IPS-15b (cell line): ENCODE measurements around the gene JPT2.
"Not testable (repeated sequence)": the region's sequence is repeated elsewhere in the genome, so short reads cannot be mapped to it uniquely, and the experiment has no call there.

Experiments used
- H3K27me3 ChIP-seq: one replicate; pipeline ENCODE4 v1.6.1; 2013; ENCODE audit warnings: low read length; ENCODE audit not compliant: control insufficient read depth, insufficient read depth
- H3K36me3 ChIP-seq: one replicate; pipeline ENCODE4 v1.6.1; 2013; ENCODE audit warnings: low read length; ENCODE audit not compliant: control insufficient read depth, insufficient read depth
- H3K4me1 ChIP-seq: one replicate; pipeline ENCODE4 v1.6.1; 2013; ENCODE audit warnings: mild to moderate bottlenecking, low read length; ENCODE audit not compliant: control insufficient read depth, insufficient read depth
- H3K4me3 ChIP-seq: one replicate; pipeline ENCODE4 v1.5.1; 2013; ENCODE audit warnings: low read depth, low read length
- H3K9ac ChIP-seq: one replicate; pipeline ENCODE4 v1.6.1; 2013; ENCODE audit warnings: low read depth, mild to moderate bottlenecking, low read length
- H3K9me3 ChIP-seq: one replicate; pipeline ENCODE4 v1.6.1; 2013; ENCODE audit warnings: mild to moderate bottlenecking, low read length; ENCODE audit not compliant: control insufficient read depth, insufficient read depth

The JPT2 gene

DNA sequence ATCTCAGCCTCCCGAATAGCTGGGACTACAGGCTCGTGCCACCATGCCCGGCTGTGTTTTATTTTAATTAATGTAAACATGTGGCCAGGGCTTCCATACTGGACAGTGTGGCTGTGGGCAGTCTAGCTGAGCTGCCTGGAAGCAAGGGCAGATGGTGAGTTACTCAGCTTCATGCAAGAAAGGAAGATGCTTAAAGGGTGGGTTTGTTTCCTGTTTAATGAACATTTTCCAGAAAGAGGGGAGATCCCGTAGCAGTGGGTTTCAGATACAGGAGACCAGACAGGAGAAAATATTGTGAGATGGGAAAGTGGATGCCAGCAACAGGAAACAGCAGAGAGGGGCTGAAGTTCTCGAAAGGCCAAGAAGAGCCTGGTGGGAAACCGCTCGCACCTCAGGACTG lies 35.3 kb downstream of the JPT2 start:
- Histone ChIP-seq H3K27me3 (no peaks in the 10 kb centered on the region), H3K36me3 (no peaks in the 10 kb centered on the region), H3K9ac (peak overlapping the region; percentile 14), H3K4me1 (peaks cover 11% of the 10 kb centered on the region), H3K4me3 (no peak overlapping the region), H3K9me3 (no peaks in the 10 kb centered on the region)

GRCh38 chr16:1713933-1714332 lies 35.9 kb downstream of the JPT2 start:
- no peak overlapping the region for H3K4me3 ChIP-seq
- peaks cover 11% of the 10 kb centered on the region for H3K4me1 ChIP-seq
- H3K36me3 ChIP-seq: no peaks in the 10 kb centered on the region
- no peaks in the 10 kb centered on the region for H3K27me3 ChIP-seq
- no peaks in the 10 kb centered on the region for H3K9me3 ChIP-seq
- peak overlapping the region; percentile 5 for H3K9ac ChIP-seq

GRCh38 chr16:1715220-1715619 lies 37.1 kb downstream of the JPT2 start:
- H3K4me1 ChIP-seq: peaks cover 11% of the 10 kb centered on the region
- no peak overlapping the region for H3K4me3 ChIP-seq
- H3K36me3 ChIP-seq: no peaks in the 10 kb centered on the region
- H3K9ac ChIP-seq: no peak overlapping the region
- no peaks in the 10 kb centered on the region for H3K27me3 ChIP-seq
- no peaks in the 10 kb centered on the region for H3K9me3 ChIP-seq

GRCh38 chr16:1718236-1718635 lies 40.2 kb downstream of the JPT2 start:
- H3K4me3 ChIP-seq, H3K4me1 ChIP-seq, H3K9ac ChIP-seq, H3K9me3 ChIP-seq, H3K36me3 ChIP-seq, H3K27me3 ChIP-seq: not testable (repeated sequence)

- H3K27me3 ChIP-seq, H3K36me3 ChIP-seq, H3K9me3 ChIP-seq, H3K4me3 ChIP-seq, H3K4me1 ChIP-seq, H3K9ac ChIP-seq: not testable (repeated sequence)
Measured at GRCh38 chr16:1719559-1720229, 41.6 kb downstream of the JPT2 start.

- H3K4me1 ChIP-seq: no peaks in the 10 kb centered on the region
- no peak overlapping the region for H3K9ac ChIP-seq
- H3K36me3 ChIP-seq: peaks cover 4% of the 10 kb centered on the region
- no peaks in the 10 kb centered on the region for H3K27me3 ChIP-seq
- no peak overlapping the region for H3K4me3 ChIP-seq
- H3K9me3 ChIP-seq: no peaks in the 10 kb centered on the region
Measured at GRCh38 chr16:1721372-1721771, 43.3 kb downstream of the JPT2 start.

DNA sequence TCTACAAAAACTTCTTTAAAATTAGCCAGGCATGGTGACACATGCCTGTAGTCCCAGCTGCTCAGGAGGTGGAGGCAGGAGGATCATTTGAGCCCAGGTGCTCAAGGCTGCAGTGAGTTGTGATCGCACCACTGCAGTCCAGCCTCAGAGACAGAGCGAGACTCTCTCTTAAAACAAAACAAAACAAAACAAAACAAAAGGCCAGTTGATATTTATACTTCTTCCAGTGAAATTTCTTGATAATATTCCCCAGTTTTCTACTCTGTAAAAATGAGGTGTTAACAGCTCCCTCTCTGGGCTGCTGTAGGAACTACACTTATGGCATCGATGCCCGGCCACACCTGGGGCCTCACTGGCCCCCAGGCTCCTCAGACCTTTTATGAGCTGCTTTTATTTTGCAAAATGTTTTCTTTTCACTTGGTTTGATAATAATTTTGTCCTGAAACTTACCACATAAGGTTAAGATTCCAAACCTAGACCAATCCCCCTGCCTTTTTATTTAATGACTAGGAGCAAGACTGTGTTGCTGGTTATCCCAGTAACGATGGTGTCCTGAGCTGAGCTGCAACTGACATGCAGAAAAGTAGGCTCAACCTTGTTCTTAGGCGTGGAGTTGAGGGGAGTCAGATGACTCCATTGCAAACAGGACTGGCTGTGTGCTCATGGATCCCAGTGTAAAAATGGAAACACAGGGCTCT lies 45.5 kb downstream of the JPT2 start:
- Histone ChIP-seq H3K9ac (no peak overlapping the region), H3K4me1 (no peaks in the 10 kb centered on the region)

GRCh38 chr16:1724491-1724890 lies 46.4 kb downstream of the JPT2 start:
- Histone ChIP-seq H3K9me3 (no peaks in the 10 kb centered on the region), H3K9ac (no peak overlapping the region), H3K27me3 (no peaks in the 10 kb centered on the region), H3K36me3 (peaks cover 8% of the 10 kb centered on the region), H3K4me3 (no peak overlapping the region), H3K4me1 (no peaks in the 10 kb centered on the region)

More for the DNA sequence above, 45.5 kb downstream of the JPT2 start:
- no peaks in the 10 kb centered on the region for H3K27me3 ChIP-seq
- no peak overlapping the region for H3K4me3 ChIP-seq
- no peaks in the 10 kb centered on the region for H3K9me3 ChIP-seq
- H3K36me3 ChIP-seq: peaks cover 4% of the 10 kb centered on the region

GRCh38 chr16:1726661-1727502 lies 48.8 kb downstream of the JPT2 start:
- H3K4me3 ChIP-seq: no peak overlapping the region
- no peaks in the 10 kb centered on the region for H3K9me3 ChIP-seq
- H3K36me3 ChIP-seq: peaks cover 8% of the 10 kb centered on the region
- H3K9ac ChIP-seq: no peak overlapping the region
- no peaks in the 10 kb centered on the region for H3K27me3 ChIP-seq
- H3K4me1 ChIP-seq: no peaks in the 10 kb centered on the region

DNA sequence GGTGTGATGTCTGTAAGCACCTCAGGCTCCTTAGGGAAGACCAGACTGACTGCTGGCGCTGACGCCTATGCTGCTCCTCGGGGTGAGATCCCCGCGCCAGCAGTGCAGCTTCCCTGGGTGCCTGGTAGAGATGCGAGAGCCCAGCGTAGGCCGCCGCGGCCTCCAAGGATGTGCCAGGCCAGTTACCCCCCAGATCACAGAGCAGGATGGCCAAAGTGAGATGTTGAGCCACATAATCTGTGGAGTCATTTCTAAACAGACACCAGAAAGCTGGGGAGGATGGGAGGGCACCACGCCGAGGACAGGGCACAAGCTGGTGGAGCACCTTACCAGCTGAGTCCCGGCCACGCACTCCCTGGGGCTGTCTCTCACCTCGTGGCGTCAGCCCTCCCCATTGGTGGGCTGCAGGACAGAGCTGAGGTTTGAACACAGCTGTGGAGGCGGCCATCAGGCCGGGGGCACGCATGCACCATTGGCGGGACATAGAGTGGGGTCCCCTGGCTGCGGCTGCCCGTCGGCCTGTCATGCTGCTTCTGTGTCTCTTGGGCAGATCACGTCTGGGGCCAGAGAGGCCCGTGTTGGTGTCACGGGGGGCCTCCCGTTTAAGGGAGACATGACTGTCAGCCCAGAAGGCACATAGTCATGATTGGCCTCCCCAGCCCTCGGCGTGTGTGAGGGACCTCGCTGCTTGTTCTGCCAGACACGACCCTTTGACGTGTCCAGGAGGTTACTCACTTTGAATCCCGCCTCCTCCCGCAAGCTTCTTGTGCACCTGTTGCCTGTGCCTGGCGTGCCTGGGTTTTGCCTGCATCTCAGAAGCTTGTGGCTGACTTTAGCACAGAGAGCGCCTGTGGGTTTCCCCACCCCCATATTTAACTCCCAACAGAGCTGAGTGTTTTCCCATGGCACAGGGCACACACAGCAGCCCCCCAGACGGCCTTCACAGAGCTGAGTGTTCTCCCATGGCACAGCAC lies 49.9 kb downstream of the JPT2 start:
- no peak overlapping the region for H3K4me3 ChIP-seq
- H3K4me1 ChIP-seq: no peaks in the 10 kb centered on the region
- peaks cover 9% of the 10 kb centered on the region for H3K36me3 ChIP-seq
- no peaks in the 10 kb centered on the region for H3K27me3 ChIP-seq
- no peak overlapping the region for H3K9ac ChIP-seq
- H3K9me3 ChIP-seq: no peaks in the 10 kb centered on the region

DNA sequence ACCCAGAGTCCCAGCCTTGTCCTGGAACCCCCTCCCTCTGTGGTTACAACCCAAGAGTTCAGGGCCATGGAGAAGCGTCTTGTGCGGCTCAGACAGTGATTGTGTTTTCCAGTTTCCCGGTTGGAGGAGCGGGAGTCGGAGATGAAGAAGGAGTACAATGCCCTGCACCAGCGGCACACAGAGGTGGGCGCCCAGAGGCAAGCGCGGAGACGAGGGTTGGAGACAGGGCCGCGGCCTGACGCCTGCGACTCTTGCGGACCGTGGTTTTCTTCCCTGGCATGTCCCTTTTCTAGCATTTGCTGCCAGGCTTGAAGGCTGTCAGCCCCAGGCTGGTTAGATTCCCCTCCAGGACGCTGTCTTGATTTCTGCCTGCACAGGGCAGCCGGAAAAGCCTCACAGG lies 50.9 kb downstream of the JPT2 start:
- H3K4me3 ChIP-seq: no peak overlapping the region
- peaks cover 19% of the 10 kb centered on the region for H3K36me3 ChIP-seq
- H3K9ac ChIP-seq: no peak overlapping the region
- no peaks in the 10 kb centered on the region for H3K4me1 ChIP-seq
- H3K9me3 ChIP-seq: no peaks in the 10 kb centered on the region
- no peaks in the 10 kb centered on the region for H3K27me3 ChIP-seq
